HepG2 (cell line): ENCODE results near the gene KRTAP5-10. TPM values are rescaled to one million over a fixed set of nuclear protein-coding genes. Genes with fewer than 3 reads are reported as not detected.
A peak's percentile ranks its signal among the peaks of the same experiment; 100 is the strongest.
"Not testable (repeated sequence)": the region's sequence is repeated elsewhere in the genome, so short reads cannot be mapped to it uniquely, and the experiment has no call there.

Experiments used
- ATAC-seq: fragments of 200-7000 bp; cut with Tn5 transposase; 3 replicates; pipeline ENCODE4 v1.9.1; 2020; ENCODE audit warnings: mild to moderate bottlenecking, moderate library complexity
- BruUV-seq: library from RNA; stranded (reverse); fragments of 400-500 nt; replicated peaks from 2 replicates; lab custom pipeline; 2021; lab: Mats Ljungman, UMichigan
- CTCF ChIA-PET: fragments of 300-600 bp; formaldehyde crosslinking; extraction: SDS; loops from one replicate; lab custom pipeline; 2021; ENCODE audit warnings: low total read pairs, inconsistent platforms, low intra/inter-chr PET ratio; lab: Yijun Ruan, JAX
- POLR2A ChIA-PET: fragments of 350-600 bp; sonication (Branson Sonifier 250); formaldehyde crosslinking; loops from one replicate; lab custom pipeline; 2020; ENCODE audit warnings: antibody characterized with exemption, inconsistent platforms; lab: Yijun Ruan, JAX
- DNase-seq: peaks from one replicate; pipeline ENCODE4 v3.0.0-alpha.2; 2015; ENCODE audit warnings: low spot score
- FAIRE-seq: peaks from 3 replicates; lab custom pipeline; 2011; peaks lifted over from hg19 to GRCh38; lab: Jason Lieb, UNC
- H2AFZ ChIP-seq: one replicate; pipeline ENCODE4 v1.6.1; 2011; ENCODE audit warnings: low read length, inconsistent platforms
- H3K27ac ChIP-seq: fragments of 300-600 bp; 3 replicates; pipeline ENCODE4 v1.8.0; 2011; ENCODE audit warnings: mixed run types, mild to moderate bottlenecking, mixed read lengths, low read length, inconsistent platforms; ENCODE audit not compliant: insufficient read depth; ENCODE audit errors: extremely low read length
- H3K27me3 ChIP-seq, 2 experiments: fragments of 200-600 bp in 1 of 2; 2 replicates in 1 of 2; 3 replicates in 1 of 2; pipeline versions ENCODE4 v1.6.0 to v1.8.0; 2011; ENCODE audit warnings: low read length in 2 of 2, mild to moderate bottlenecking in 2 of 2, moderate library complexity in 2 of 2, inconsistent platforms in 1 of 2; ENCODE audit not compliant: insufficient read depth in 2 of 2, control insufficient read depth in 1 of 2
- H3K36me3 ChIP-seq, 2 experiments: fragments of 200-600 bp in 1 of 2; replicated peaks in 1 of 2; 2 replicates in 1 of 2; 3 replicates in 1 of 2; pipeline versions ENCODE4 v1.5.1 to v1.8.0; 2011; ENCODE audit warnings: low read length in 2 of 2, inconsistent platforms in 1 of 2; ENCODE audit not compliant: insufficient read depth in 2 of 2, control insufficient read depth in 1 of 2
- H3K4me1 ChIP-seq: 2 replicates; pipeline ENCODE4 v1.5.1; 2012; ENCODE audit warnings: low read length, inconsistent platforms; ENCODE audit not compliant: insufficient read depth
- H3K4me2 ChIP-seq: 2 replicates; pipeline ENCODE4 v1.6.0; 2011; ENCODE audit warnings: low read depth, low read length, inconsistent platforms
- H3K4me3 ChIP-seq, 3 experiments: fragments of 200-600 bp in 1 of 3; sonication (generic), shearing (Covaris generic) in 1 of 3; replicated peaks in 1 of 3; 2 replicates each; pipeline ENCODE4 v1.5.1; 2011 to 2016; ENCODE audit warnings: low read length in 3 of 3, inconsistent platforms in 2 of 3, low read depth in 2 of 3, mild to moderate bottlenecking in 2 of 3, control low read depth in 1 of 3, mixed read lengths in 1 of 3; ENCODE audit not compliant: insufficient read depth in 1 of 3
- H3K79me2 ChIP-seq: one replicate; pipeline ENCODE4 v1.6.1; 2011; ENCODE audit warnings: low read length, inconsistent platforms; ENCODE audit not compliant: insufficient read depth
- H3K9ac ChIP-seq: 2 replicates; pipeline ENCODE4 v1.6.0; 2011; ENCODE audit warnings: mild to moderate bottlenecking, low read depth, low read length, inconsistent platforms; ENCODE audit not compliant: insufficient read depth
- H3K9me3 ChIP-seq: 2 replicates; pipeline ENCODE4 v1.5.1; 2012; ENCODE audit warnings: mild to moderate bottlenecking, low read length
- H4K20me1 ChIP-seq: 2 replicates; pipeline ENCODE4 v1.6.0; 2011; ENCODE audit warnings: inconsistent platforms, mild to moderate bottlenecking, low read length, moderate library complexity; ENCODE audit not compliant: insufficient read depth
- ARNTL ChIP-seq: sonication (generic); formaldehyde crosslinking; IDR thresholded peaks from 2 replicates; pipeline ENCODE4 v1.4.0; 2020; ENCODE audit warnings: mild to moderate bottlenecking, missing genetic modification reagents
- BORCS8-MEF2B ChIP-seq: sonication (generic); formaldehyde crosslinking; IDR thresholded peaks from 2 replicates; pipeline ENCODE4 v1.8.0; 2022; ENCODE audit warnings: mild to moderate bottlenecking, missing genetic modification reagents
- HNF4A ChIP-seq: sonication (generic); formaldehyde crosslinking; IDR thresholded peaks from 2 replicates; pipeline ENCODE4 v1.4.0; 2020; ENCODE audit warnings: missing genetic modification reagents
- KDM6A ChIP-seq: IDR thresholded peaks from 2 replicates; pipeline ENCODE4 v1.6.1; 2016; ENCODE audit warnings: low read depth
- NCOR1 ChIP-seq: fragments of 200-600 bp; sonication (generic); IDR thresholded peaks from 2 replicates; pipeline ENCODE4 v1.7.0; 2017; ENCODE audit warnings: antibody characterized with exemption, low read length, borderline replicate concordance
- PAXIP1 ChIP-seq: sonication (generic); formaldehyde crosslinking; conservative IDR thresholded peaks from 2 replicates; pipeline ENCODE4 v1.4.0; 2020; ENCODE audit warnings: mild to moderate bottlenecking, missing genetic modification reagents, moderate library complexity
- PHF21A ChIP-seq: sonication (generic); formaldehyde crosslinking; IDR thresholded peaks from 2 replicates; pipeline ENCODE4 v1.5.0; 2020; ENCODE audit warnings: mild to moderate bottlenecking, missing genetic modification reagents
- PHF8 ChIP-seq: sonication (generic); formaldehyde crosslinking; IDR thresholded peaks from 2 replicates; pipeline ENCODE4 v1.5.0; 2020; ENCODE audit warnings: missing genetic modification reagents
- PPARG ChIP-seq: conservative IDR thresholded peaks from 2 replicates; pipeline ENCODE4 v1.6.1; 2016; ENCODE audit warnings: missing biosample characterization, missing genetic modification reagents
- SOX6 ChIP-seq, 2 experiments: fragments of 450-650 bp in 1 of 2; sonication (generic) in 1 of 2; formaldehyde crosslinking in 1 of 2; IDR thresholded peaks; 2 replicates each; pipeline versions ENCODE4 v1.4.0 to v1.6.1; 2017 to 2020; ENCODE audit warnings: antibody characterized with exemption in 1 of 2, mild to moderate bottlenecking in 1 of 2, missing genetic modification reagents in 1 of 2
- TAF1 ChIP-seq: sonication (generic); formaldehyde crosslinking; IDR thresholded peaks from 2 replicates; pipeline ENCODE4 v1.4.0; 2020; ENCODE audit warnings: missing genetic modification reagents
- YEATS4 ChIP-seq: sonication (generic); formaldehyde crosslinking; IDR thresholded peaks from 2 replicates; pipeline ENCODE4 v1.4.0; 2020; ENCODE audit warnings: missing genetic modification reagents, borderline replicate concordance
- ZFY ChIP-seq: sonication (generic); formaldehyde crosslinking; IDR thresholded peaks from 2 replicates; pipeline ENCODE4 v1.4.0; 2020; ENCODE audit warnings: missing genetic modification reagents
- ZMYM3 ChIP-seq: sonication (generic); formaldehyde crosslinking; IDR thresholded peaks from 2 replicates; pipeline ENCODE4 v1.5.1; 2020; ENCODE audit warnings: mild to moderate bottlenecking, missing genetic modification reagents
- ZNF709 ChIP-seq: sonication (generic); formaldehyde crosslinking; IDR thresholded peaks from 2 replicates; pipeline ENCODE4 v1.5.0; 2020; ENCODE audit warnings: mild to moderate bottlenecking, missing genetic modification reagents
- ZNF772 ChIP-seq: sonication (generic); formaldehyde crosslinking; IDR thresholded peaks from 2 replicates; pipeline ENCODE4 v1.5.0; 2020; ENCODE audit warnings: mild to moderate bottlenecking, missing genetic modification reagents
- ZSCAN21 ChIP-seq: sonication (generic); formaldehyde crosslinking; IDR thresholded peaks from 2 replicates; pipeline ENCODE4 v1.8.0; 2022; ENCODE audit warnings: mild to moderate bottlenecking, missing genetic modification reagents, moderate library complexity, borderline replicate concordance
- ZSCAN9 ChIP-seq: IDR thresholded peaks from 2 replicates; pipeline ENCODE4 v1.6.1; 2016; ENCODE audit warnings: borderline replicate concordance
- WGBS: methylation state at CpG from one replicate; pipeline ENCODE4 v1.1.6; 2017; ENCODE audit warnings: low lambda C conversion rate; 5-methylcytosine and 5-hydroxymethylcytosine counted together
- in situ Hi-C: cut with HindIII; loops from 2 replicates; pipeline ENCODE4 v1.10.0; 2017; ENCODE audit warnings: low pct_unique_long_range_greater_than_20kb; ENCODE audit not compliant: extremely low pct_ligation_motif_present
- intact Hi-C: fragments of 100-400 bp; cut with micrococcal nuclease; formaldehyde crosslinking; loops from one replicate; pipeline ENCODE4 v1.10.0; 2022; ENCODE audit not compliant: unreplicated experiment
- polyA plus RNA-seq, 8 experiments: library from polyadenylated mRNA; depleted of rRNA in 3 of 8; stranded (reverse) in 7 of 8; unstranded in 1 of 8; fragments of >200 nt; fragmentation: Illumina TruSeq in 4 of 8; extraction: Trizol in 4 of 8; gene quantifications; 2 replicates each; pipeline versions ENCODE4 v1.2.1 to v1.2.3, GENCODE V29; 2011 to 2016; ENCODE audit warnings: low read depth in 4 of 8, missing spikeins in 1 of 8, mixed read lengths in 1 of 8; ENCODE audit not compliant: insufficient read depth in 1 of 8
- total RNA-seq, 5 experiments: library from RNA; depleted of rRNA; stranded (reverse); fragments of >200 nt; fragmentation: Illumina TruSeq; extraction: Trizol; gene quantifications; 2 replicates each; pipeline ENCODE4 v1.2.3, GENCODE V29; 2016; ENCODE audit warnings: low read depth in 1 of 5

KRTAP5-10 gene
- total and polyA plus RNA-seq, 2 of the 13 experiments (the other 11 are each of a cell fraction or from before 2014, with no cell fraction given): not detected

GRCh38 chr11:71534711-71535608 lies 30.4 kb upstream of the KRTAP5-10 start:
- H3K79me2 ChIP-seq; CTCF ChIA-PET; ATAC-seq; H3K27me3 ChIP-seq; intact Hi-C loops; in situ Hi-C loops; H3K36me3 ChIP-seq; H3K9me3 ChIP-seq; H4K20me1 ChIP-seq; BruUV-seq; TF ChIP-seq SOX6 (IDR thresholded peaks at IDR 0.05): not testable (repeated sequence)
- peak overlapping the region in 2 of 3 experiments; percentile 27 to 43; a peak in 4 of 6 replicates for H3K4me3 ChIP-seq
- DNase-seq (peak; percentile 39), FAIRE-seq (peak; percentile 32)
- H2AFZ ChIP-seq: peak overlapping the region; percentile 54
- H3K4me2 ChIP-seq: peak overlapping the region; percentile 71
- 2% methylated on average over 17 of the region's 17 CpGs for WGBS
- H3K27ac ChIP-seq: peak overlapping the region; percentile 93
- H3K9ac ChIP-seq: peak overlapping the region; percentile 49
- H3K4me1 ChIP-seq: peaks cover 93% of the 10 kb centered on the region
- POLR2A ChIA-PET: interaction anchor here (1.0 to 1.6 kb wide), 5 partner anchors 8 to 87 kb away, joined by 3 to 7 read pairs (median 5); partner anchors contain the start of genes DHCR7 and KRTAP5-9
- TF ChIP-seq ARNTL (CRISPR knock-in tag): peak; percentile 80; the same call in 1 of the 2 replicates
- peak; percentile 57; the same call in 1 of the 2 replicates for TF ChIP-seq ZMYM3 (CRISPR knock-in tag)
- TF ChIP-seq ZNF772 (CRISPR knock-in tag): 0 out of 2 replicates have a peak, but pooled peaks have one; percentile 30
- TF ChIP-seq PAXIP1 (CRISPR knock-in tag): peak; percentile 81
- peak; percentile 9; the same call in 1 of the 2 replicates for TF ChIP-seq ZSCAN9 (CRISPR knock-in tag)
- TF ChIP-seq ZFY (CRISPR knock-in tag): peak; percentile 62
- TF ChIP-seq PHF21A (CRISPR knock-in tag): peak; percentile 69; the same call in 1 of the 2 replicates
- TF ChIP-seq ZNF709 (CRISPR knock-in tag): 0 out of 2 replicates have a peak, but pooled peaks have one; percentile 41
- peak; percentile 23; the same call in 1 of the 2 replicates for TF ChIP-seq NCOR1
- peak; percentile 49 for TF ChIP-seq HNF4A (CRISPR knock-in tag)
- peak; percentile 36; the same call in 1 of the 2 replicates for TF ChIP-seq PHF8 (CRISPR knock-in tag)
- peak; percentile 94 for TF ChIP-seq PPARG (CRISPR knock-in tag)
- peak; percentile 66 for TF ChIP-seq SOX6 (CRISPR knock-in tag; IDR thresholded peaks at IDR 0.05)
- TF ChIP-seq YEATS4: peak; percentile 65
- peak; percentile 32; the same call in 1 of the 2 replicates for TF ChIP-seq ZSCAN21 (CRISPR knock-in tag)
- peak; percentile 32; the same call in 1 of the 2 replicates for TF ChIP-seq BORCS8-MEF2B (CRISPR knock-in tag)
- peak; percentile 27; the same call in 1 of the 2 replicates for TF ChIP-seq TAF1 (CRISPR knock-in tag)
- peak; percentile 26; the same call in 1 of the 2 replicates for TF ChIP-seq KDM6A (CRISPR knock-in tag)
